Neutrophil (primary cell): ENCODE measurements around the gene A3GALT2.

Source experiments
- H3K27ac ChIP-seq: fragments of 200-600 bp; sonication (generic); 2 replicates; pipeline ENCODE4 v1.5.1; 2016; ENCODE audit warnings: mild to moderate bottlenecking, moderate library complexity
- H3K27me3 ChIP-seq: fragments of 200-600 bp; sonication (generic); 2 replicates; pipeline ENCODE4 v1.6.0; 2016; ENCODE audit warnings: mild to moderate bottlenecking
- H3K36me3 ChIP-seq: fragments of 200-600 bp; sonication (generic); 2 replicates; pipeline ENCODE4 v1.5.1; 2017
- H3K4me1 ChIP-seq, 2 experiments: fragments of 200-600 bp in 1 of 2; sonication (generic) in 1 of 2; 1 replicate in 1 of 2; 2 replicates in 1 of 2; pipeline versions ENCODE4 v1.5.1 to v1.6.1; 2013 to 2016; ENCODE audit warnings: low read depth in 1 of 2, low read length in 1 of 2, mild to moderate bottlenecking in 1 of 2, moderate library complexity in 1 of 2; ENCODE audit not compliant: control insufficient read depth in 1 of 2, insufficient read depth in 1 of 2
- H3K4me3 ChIP-seq, 2 experiments: fragments of 200-600 bp in 1 of 2; sonication (generic) in 1 of 2; 1 replicate in 1 of 2; 2 replicates in 1 of 2; pipeline ENCODE4 v1.5.1; 2013 to 2016; ENCODE audit warnings: low read depth in 1 of 2, low read length in 1 of 2, mild to moderate bottlenecking in 1 of 2, moderate library complexity in 1 of 2
- H3K9me3 ChIP-seq: fragments of 200-600 bp; sonication (generic); 2 replicates; pipeline ENCODE4 v1.5.1; 2016
- TF ChIP-seq, protein P1 (sequence below): fragments of 200-600 bp; sonication (generic); IDR thresholded peaks from 2 replicates; pipeline ENCODE4 v1.5.1; 2016; ENCODE audit warnings: antibody characterized with exemption

Gene A3GALT2

DNA sequence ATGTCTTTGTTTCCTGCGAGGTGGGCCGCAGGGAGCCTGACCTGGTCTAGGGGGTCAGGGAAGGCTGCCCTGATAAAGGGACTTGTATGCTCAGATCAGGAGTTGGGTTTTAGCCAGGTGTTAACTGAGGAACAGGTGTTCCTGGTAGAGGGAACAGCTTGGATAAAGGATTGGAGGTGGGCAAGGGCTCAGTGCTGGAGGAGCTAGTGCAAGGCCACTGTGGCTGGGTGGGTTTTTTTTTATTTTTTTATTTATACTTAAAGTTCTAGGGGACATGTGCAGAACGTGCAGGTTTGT lies 31.1 kb downstream of the A3GALT2 start:
- no peak overlapping the region for H3K27ac ChIP-seq
- H3K4me3 ChIP-seq, result no peak overlapping the region
- H3K4me1 ChIP-seq, result no peaks in the 10 kb centered on the region
- H3K36me3 ChIP-seq, result peaks cover 46% of the 10 kb centered on the region
- TF ChIP-seq, protein P1, sequence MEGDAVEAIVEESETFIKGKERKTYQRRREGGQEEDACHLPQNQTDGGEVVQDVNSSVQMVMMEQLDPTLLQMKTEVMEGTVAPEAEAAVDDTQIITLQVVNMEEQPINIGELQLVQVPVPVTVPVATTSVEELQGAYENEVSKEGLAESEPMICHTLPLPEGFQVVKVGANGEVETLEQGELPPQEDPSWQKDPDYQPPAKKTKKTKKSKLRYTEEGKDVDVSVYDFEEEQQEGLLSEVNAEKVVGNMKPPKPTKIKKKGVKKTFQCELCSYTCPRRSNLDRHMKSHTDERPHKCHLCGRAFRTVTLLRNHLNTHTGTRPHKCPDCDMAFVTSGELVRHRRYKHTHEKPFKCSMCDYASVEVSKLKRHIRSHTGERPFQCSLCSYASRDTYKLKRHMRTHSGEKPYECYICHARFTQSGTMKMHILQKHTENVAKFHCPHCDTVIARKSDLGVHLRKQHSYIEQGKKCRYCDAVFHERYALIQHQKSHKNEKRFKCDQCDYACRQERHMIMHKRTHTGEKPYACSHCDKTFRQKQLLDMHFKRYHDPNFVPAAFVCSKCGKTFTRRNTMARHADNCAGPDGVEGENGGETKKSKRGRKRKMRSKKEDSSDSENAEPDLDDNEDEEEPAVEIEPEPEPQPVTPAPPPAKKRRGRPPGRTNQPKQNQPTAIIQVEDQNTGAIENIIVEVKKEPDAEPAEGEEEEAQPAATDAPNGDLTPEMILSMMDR, result no peak
- no peaks in the 10 kb centered on the region for H3K9me3 ChIP-seq
- H3K27me3 ChIP-seq, result no peaks in the 10 kb centered on the region

DNA sequence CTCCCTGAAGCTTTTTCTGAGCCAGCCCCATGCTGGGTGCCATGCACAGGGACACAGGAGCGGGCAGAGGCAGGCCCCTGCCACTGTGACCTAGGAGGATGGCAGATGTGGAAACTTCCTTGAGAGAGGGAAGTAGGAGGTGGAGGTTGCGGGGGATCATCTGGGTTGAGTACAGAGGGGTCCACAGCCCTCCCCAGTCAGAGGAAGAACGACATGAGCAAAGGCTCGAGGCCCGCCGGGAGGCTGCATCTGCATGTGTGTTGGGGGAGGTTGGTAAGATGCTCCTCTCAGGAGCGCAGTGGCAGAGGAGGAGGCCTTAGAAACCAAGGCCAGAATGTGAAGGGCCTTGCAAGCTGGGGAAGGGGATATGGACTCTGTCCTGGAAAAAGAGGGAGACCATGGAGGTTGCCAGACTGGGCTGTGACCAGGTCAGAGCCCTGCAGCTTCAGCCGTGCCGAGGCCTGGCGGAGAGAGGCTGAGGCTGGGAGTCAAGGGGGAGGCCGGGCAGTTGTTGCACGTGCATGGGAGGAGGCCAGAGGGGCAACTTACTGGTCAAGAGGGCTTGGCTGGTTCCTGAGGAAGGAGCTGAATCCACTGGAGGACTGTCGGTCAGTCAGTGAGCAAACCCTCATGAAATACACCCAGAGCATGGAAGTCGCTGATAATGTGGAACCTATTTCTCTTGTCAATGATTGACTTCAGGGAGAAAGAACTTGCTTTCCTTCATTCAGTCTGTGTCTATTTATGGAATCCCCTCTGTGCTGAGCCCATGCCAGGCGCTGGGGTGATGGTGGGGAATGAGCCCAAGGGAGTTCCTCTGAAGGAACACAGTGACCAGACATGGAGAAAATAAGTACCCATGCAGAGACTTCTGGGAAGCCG lies 31.7 kb downstream of the A3GALT2 start:
- H3K4me3 ChIP-seq, result no peak overlapping the region
- H3K36me3 ChIP-seq, result peaks cover 45% of the 10 kb centered on the region
- no peaks in the 10 kb centered on the region for H3K27me3 ChIP-seq
- H3K4me1 ChIP-seq, result no peaks in the 10 kb centered on the region
- no peak overlapping the region for H3K27ac ChIP-seq
- TF ChIP-seq, protein P1, result no peak
- H3K9me3 ChIP-seq, result no peaks in the 10 kb centered on the region

DNA sequence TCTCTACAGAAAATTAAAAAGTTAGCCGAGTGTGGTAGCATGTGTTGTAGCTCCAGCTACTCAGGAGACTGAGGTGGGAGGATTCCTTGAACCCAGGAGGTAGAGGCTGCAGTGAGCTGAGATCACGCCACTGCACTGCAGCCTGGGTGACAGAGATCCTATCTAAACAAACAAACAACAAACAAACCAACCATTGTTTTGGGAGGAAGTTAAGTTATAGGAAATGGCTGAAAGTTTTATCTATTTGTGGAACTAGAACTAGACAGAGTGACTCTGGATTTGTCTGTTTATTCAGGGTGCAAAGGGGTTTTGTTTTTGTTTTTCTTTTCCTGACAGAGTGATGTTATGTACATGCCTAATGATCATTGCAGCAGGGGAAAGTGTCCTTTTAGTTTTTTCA lies 33.6 kb downstream of the A3GALT2 start:
- TF ChIP-seq, protein P1, result no peak
- Histone ChIP-seq H3K9me3 (no peaks in the 10 kb centered on the region), H3K27ac (no peak overlapping the region), H3K4me3 (no peak overlapping the region), H3K4me1 (no peaks in the 10 kb centered on the region), H3K27me3 (no peaks in the 10 kb centered on the region), H3K36me3 (peaks cover 47% of the 10 kb centered on the region)

DNA sequence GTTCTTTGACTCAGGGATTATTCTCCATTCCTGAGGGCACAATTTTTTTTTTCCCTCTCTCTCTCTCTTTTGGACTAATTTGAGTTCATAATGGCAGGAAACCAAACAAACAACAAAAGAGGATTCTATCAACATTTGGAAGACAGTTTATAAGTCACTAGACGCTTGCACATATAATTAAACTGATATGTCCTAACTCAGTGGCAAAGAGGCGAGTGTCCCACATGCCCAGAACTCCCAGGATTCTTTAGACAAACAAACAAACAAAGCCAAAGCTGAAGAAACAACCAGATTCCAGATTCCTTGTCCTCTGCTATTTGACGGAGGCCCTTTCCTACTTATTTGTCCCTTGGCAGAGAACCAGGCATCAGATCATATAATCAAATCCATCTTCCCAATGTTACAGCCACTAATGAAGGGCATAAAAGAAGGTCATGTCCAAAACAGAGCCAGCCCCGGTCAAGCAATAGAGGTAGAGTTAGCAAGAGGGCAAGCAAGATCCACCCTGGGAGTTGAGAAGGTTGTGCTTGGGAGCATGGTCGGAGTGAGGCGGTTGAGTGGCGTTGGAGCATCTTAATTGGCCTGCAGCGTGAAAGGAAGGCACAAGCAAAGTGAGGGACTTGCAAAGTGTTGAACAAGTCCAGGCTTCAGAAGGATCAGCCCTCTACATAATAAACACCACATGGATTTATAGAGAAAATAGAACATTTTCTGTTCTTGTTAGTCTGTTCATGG lies 34.3 kb downstream of the A3GALT2 start:
- Histone ChIP-seq H3K27me3 (no peaks in the 10 kb centered on the region), H3K36me3 (peaks cover 54% of the 10 kb centered on the region), H3K9me3 (no peaks in the 10 kb centered on the region), H3K27ac (no peak overlapping the region), H3K4me1 (no peaks in the 10 kb centered on the region), H3K4me3 (no peak overlapping the region)
- TF ChIP-seq, protein P1, result no peak

DNA sequence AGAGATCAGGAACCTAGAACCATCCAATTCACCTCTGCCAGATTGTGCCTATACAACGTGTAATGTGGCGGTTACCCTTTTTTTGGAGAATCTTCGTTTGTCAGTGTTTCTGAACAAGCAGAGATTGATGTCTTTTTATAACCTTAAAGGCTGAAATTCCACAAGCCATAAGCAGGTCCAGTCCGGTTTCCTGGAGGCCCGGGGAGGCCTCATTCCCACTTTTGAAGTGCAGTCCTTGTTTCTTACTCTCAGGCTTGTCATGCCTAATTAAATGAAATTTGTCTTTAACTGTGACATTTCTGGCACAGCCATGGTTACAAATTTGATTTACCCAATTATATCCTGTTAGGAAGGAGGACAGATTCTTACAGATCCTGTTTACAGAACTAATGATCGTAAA lies 36.8 kb downstream of the A3GALT2 start:
- TF ChIP-seq, protein P1, result no peak
- H3K4me3 ChIP-seq, result no peak overlapping the region
- H3K27me3 ChIP-seq, result no peaks in the 10 kb centered on the region
- H3K4me1 ChIP-seq, result no peaks in the 10 kb centered on the region
- H3K36me3 ChIP-seq, result peaks cover 74% of the 10 kb centered on the region
- no peaks in the 10 kb centered on the region for H3K9me3 ChIP-seq
- no peak overlapping the region for H3K27ac ChIP-seq
